GM19395 (cell line): ENCODE measurements around the gene KL.

ENCODE experiments used
- ATAC-seq: cut with Tn5 transposase; IDR thresholded peaks from one replicate; pipeline ENCODE4 v1.9.1; 2021; ENCODE audit warnings: mild to moderate bottlenecking, moderate library complexity; ENCODE audit not compliant: unreplicated experiment

KL gene

GRCh38 chr13:33003458-33004019 is 12.7 kb upstream of the KL start:
- no peak for ATAC-seq

- ATAC-seq = no peak
These were observed 11.7 kb upstream of the KL start for GRCh38 chr13:33004511-33004910.

GRCh38 chr13:33006134-33006533 is 10.1 kb upstream of the KL start:
- ATAC-seq = no peak

- ATAC-seq = no peak
These were observed 9.6 kb upstream of the KL start for GRCh38 chr13:33006638-33007037.

- ATAC-seq = no peak
These were observed 9.0 kb upstream of the KL start for GRCh38 chr13:33007237-33007636.

- no peak for ATAC-seq
These were observed 8.3 kb upstream of the KL start for GRCh38 chr13:33007950-33008349.

- no peak for ATAC-seq
These were observed 7.1 kb upstream of the KL start for GRCh38 chr13:33008946-33009722.

GRCh38 chr13:33011828-33012470 is 4.3 kb upstream of the KL start:
- no peak for ATAC-seq

GRCh38 chr13:33014291-33014690 is 1.9 kb upstream of the KL start:
- ATAC-seq = no peak

GRCh38 chr13:33015241-33015668 is 968 bp upstream of the KL start:
- no peak for ATAC-seq

GRCh38 chr13:33015791-33016323 is 366 bp upstream of the KL start:
- peak; percentile 23 for ATAC-seq

- peak; percentile 79 for ATAC-seq
These were observed 1.2 kb downstream of the KL start for GRCh38 chr13:33017323-33017929.

GRCh38 chr13:33018886-33019285 is 2.7 kb downstream of the KL start:
- no peak for ATAC-seq

- no peak for ATAC-seq
These were observed 6.8 kb downstream of the KL start for GRCh38 chr13:33022986-33023385.

- no peak for ATAC-seq
These were observed 9.1 kb downstream of the KL start for GRCh38 chr13:33025220-33025744.

- no peak for ATAC-seq
These were observed 10.4 kb downstream of the KL start for GRCh38 chr13:33026489-33027152.

GRCh38 chr13:33028620-33029019 is 12.4 kb downstream of the KL start:
- no peak for ATAC-seq

GRCh38 chr13:33031277-33031676 is 15.1 kb downstream of the KL start:
- ATAC-seq = no peak

GRCh38 chr13:33032037-33032625 is 15.9 kb downstream of the KL start:
- no peak for ATAC-seq

- ATAC-seq = no peak
These were observed 17.0 kb downstream of the KL start for GRCh38 chr13:33033051-33033812.
